Left lung (tissue), 10 donors: ENCODE results near the gene ATXN3L. TPM values are rescaled to one million over a fixed set of nuclear protein-coding genes. Genes with fewer than 3 reads are reported as not detected.

Source experiments
- ATAC-seq: fragments of 200-7000 bp; cut with Tn5 transposase; one replicate; pipeline ENCODE4 v1.9.1; 2020; ENCODE audit warnings: moderate library complexity
- DNase-seq, 4 donors: peaks; one replicate each; pipeline ENCODE4 v3.0.0-alpha.2; 2013 to 2020
- H3K27ac ChIP-seq, 2 donors: fragments of 200-600 bp; sonication (generic) in 1 of 2; one replicate each; pipeline versions ENCODE4 v1.5.0 to v1.8.0; 2020 to 2021
- H3K27me3 ChIP-seq, 2 donors: fragments of 200-600 bp; sonication (generic) in 1 of 2; one replicate each; pipeline versions ENCODE4 v1.5.0 to v1.8.0; 2020 to 2021
- H3K36me3 ChIP-seq, 2 donors: fragments of 200-600 bp; sonication (generic) in 1 of 2; one replicate each; pipeline versions ENCODE4 v1.5.0 to v1.8.0; 2020 to 2021
- H3K4me1 ChIP-seq, 2 donors: fragments of 200-600 bp; one replicate each; pipeline ENCODE4 v1.8.0; 2021
- H3K4me3 ChIP-seq, 2 donors: fragments of 200-600 bp; sonication (generic) in 1 of 2; one replicate each; pipeline versions ENCODE4 v1.5.0 to v1.8.0; 2020 to 2021; ENCODE audit warnings: mild to moderate bottlenecking in 1 of 2
- H3K9me3 ChIP-seq, 2 donors: fragments of 200-600 bp; sonication (generic) in 1 of 2; one replicate each; pipeline versions ENCODE4 v1.5.0 to v1.8.0; 2020 to 2021
- intact Hi-C, 2 donors: fragments of 100-400 bp; cut with DNase I; formaldehyde crosslinking; loops; one replicate each; pipeline versions ENCODE4 v1.11.2 to v1.14.2; 2022
- polyA plus RNA-seq, 6 donors: library from polyadenylated mRNA; unstranded; fragments of 120-200 nt; gene quantifications; one replicate each; pipeline ENCODE4 v1.2.1, GENCODE V29; 2013; ENCODE audit not compliant: insufficient read length in 6 of 6
- total RNA-seq, 2 donors: library from RNA; stranded (reverse); fragmentation: NEBNext Ultra II Directional; extraction: Animal tissue kit (Norgen Biotek cat#: 25700); gene quantifications; one replicate each; pipeline ENCODE4 v1.2.1, GENCODE V29; 2021
- TF ChIP-seq, protein P1 (sequence below), 2 donors: fragments of 200-600 bp; sonication (generic) in 1 of 2; IDR thresholded peaks; one replicate each; pipeline versions ENCODE4 v1.5.0 to v1.8.0; 2021; ENCODE audit warnings: antibody characterized with exemption in 2 of 2
- donor health status: DM: no; HTN: yes; CAD: no.
- donor health status: DM: no; HTN: no; CAD: no.

ATXN3L gene
- total and polyA plus RNA-seq, 8 donors = not detected

GRCh38 chrX:13283512-13283911, 36.3 kb downstream of the ATXN3L start:
- no peak for ATAC-seq
- no peak overlapping the region for H3K27ac ChIP-seq
- intact Hi-C loops = no loop called here

DNA sequence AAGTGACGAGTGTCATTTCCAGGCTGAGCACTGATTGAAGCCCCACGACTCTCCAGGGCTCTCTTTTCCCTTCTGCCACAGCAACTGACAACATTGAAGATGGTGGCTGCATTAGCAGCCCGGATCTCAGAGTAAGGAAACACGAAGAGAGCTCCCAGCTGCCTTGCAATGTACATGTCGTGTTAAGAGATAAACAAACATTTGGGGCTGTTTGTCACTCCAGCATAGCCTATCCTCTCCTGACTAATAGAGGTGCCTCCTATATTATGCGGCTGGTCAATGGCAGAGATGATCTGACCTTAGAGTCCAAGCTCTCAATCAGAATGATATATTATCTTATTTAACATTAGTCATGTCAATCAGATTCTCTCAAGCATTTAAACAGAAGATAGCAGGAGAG, 38.6 kb downstream of the ATXN3L start:
- intact Hi-C loops = no loop called here
- no peak overlapping the region for H3K4me3 ChIP-seq
- no peak for DNase-seq
- no peaks in the 10 kb centered on the region for H3K36me3 ChIP-seq
- H3K4me1 ChIP-seq = no peaks in the 10 kb centered on the region
- TF ChIP-seq, protein P1, sequence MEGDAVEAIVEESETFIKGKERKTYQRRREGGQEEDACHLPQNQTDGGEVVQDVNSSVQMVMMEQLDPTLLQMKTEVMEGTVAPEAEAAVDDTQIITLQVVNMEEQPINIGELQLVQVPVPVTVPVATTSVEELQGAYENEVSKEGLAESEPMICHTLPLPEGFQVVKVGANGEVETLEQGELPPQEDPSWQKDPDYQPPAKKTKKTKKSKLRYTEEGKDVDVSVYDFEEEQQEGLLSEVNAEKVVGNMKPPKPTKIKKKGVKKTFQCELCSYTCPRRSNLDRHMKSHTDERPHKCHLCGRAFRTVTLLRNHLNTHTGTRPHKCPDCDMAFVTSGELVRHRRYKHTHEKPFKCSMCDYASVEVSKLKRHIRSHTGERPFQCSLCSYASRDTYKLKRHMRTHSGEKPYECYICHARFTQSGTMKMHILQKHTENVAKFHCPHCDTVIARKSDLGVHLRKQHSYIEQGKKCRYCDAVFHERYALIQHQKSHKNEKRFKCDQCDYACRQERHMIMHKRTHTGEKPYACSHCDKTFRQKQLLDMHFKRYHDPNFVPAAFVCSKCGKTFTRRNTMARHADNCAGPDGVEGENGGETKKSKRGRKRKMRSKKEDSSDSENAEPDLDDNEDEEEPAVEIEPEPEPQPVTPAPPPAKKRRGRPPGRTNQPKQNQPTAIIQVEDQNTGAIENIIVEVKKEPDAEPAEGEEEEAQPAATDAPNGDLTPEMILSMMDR (IDR thresholded peaks at IDR 0.05) = no peak
- H3K27me3 ChIP-seq = no peaks in the 10 kb centered on the region
- ATAC-seq = no peak
- no peak overlapping the region for H3K27ac ChIP-seq
- no peaks in the 10 kb centered on the region for H3K9me3 ChIP-seq

More at GRCh38 chrX:13283512-13283911, 36.3 kb downstream of the ATXN3L start:
- Histone ChIP-seq H3K36me3 (no peaks in the 10 kb centered on the region), H3K9me3 (no peaks in the 10 kb centered on the region), H3K4me3 (no peak overlapping the region), H3K27me3 (no peaks in the 10 kb centered on the region), H3K4me1 (no peaks in the 10 kb centered on the region)
- TF ChIP-seq, protein P1 (IDR thresholded peaks at IDR 0.05) = no peak
- DNase-seq = no peak

- intact Hi-C loops = no loop called here
- H3K36me3 ChIP-seq = no peaks in the 10 kb centered on the region
- no peak overlapping the region for H3K4me3 ChIP-seq
- H3K4me1 ChIP-seq = no peaks in the 10 kb centered on the region
- H3K27ac ChIP-seq = no peak overlapping the region
- DNase-seq = no peak
- H3K9me3 ChIP-seq = no peaks in the 10 kb centered on the region
- no peak for ATAC-seq
- no peaks in the 10 kb centered on the region for H3K27me3 ChIP-seq
- TF ChIP-seq, protein P1 (IDR thresholded peaks at IDR 0.05) = no peak
Measured at GRCh38 chrX:13279279-13280018, 40.4 kb downstream of the ATXN3L start.

DNA sequence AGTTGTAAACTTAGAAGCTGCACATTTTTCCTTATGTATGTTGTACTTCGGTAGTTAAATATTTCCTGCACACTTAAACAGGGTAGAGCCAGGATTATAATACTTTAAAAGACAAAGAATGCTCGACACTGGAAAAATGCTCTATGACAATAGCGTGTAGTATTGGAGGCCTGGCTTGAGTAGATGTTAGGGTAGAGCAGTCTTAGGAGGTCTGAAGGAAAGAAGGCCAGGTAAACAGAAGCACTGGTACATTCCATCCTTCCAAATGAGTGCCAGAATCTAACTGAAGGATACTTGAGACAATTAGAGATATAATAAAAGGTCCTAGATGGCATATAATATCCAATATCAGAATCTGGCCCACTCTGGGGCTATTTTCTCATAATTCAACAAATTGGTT, 42.3 kb downstream of the ATXN3L start:
- no peaks in the 10 kb centered on the region for H3K4me1 ChIP-seq
- DNase-seq = no peak
- H3K27me3 ChIP-seq = no peaks in the 10 kb centered on the region
- H3K9me3 ChIP-seq = no peaks in the 10 kb centered on the region
- no peak overlapping the region for H3K27ac ChIP-seq
- H3K36me3 ChIP-seq = no peaks in the 10 kb centered on the region
- intact Hi-C loops = no loop called here
- peak; percentile 36 for ATAC-seq
- no peak overlapping the region for H3K4me3 ChIP-seq
- TF ChIP-seq, protein P1 (IDR thresholded peaks at IDR 0.05) = no peak

DNA sequence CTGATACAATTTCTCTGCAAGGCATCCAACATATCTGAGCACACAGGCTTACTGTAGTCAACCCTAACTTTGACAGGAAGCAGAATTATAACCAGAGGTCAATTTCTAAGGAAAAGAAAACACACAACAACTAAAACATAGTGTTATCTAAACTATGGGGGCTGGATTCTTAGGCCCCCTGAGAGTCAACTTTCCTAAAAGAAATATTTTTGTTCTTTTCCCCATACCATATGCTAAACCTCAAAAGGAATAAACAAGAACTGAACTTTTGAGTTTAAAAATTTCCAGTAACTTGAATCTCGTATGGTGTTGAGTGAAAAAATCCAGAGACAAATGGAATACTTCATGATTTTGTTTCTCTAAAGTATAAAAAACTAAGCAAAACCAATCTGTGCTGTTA, 42.9 kb downstream of the ATXN3L start:
- Histone ChIP-seq H3K27ac (no peak overlapping the region), H3K36me3 (no peaks in the 10 kb centered on the region), H3K27me3 (no peaks in the 10 kb centered on the region), H3K4me3 (no peak overlapping the region), H3K4me1 (no peaks in the 10 kb centered on the region), H3K9me3 (no peaks in the 10 kb centered on the region)
- intact Hi-C loops = no loop called here
- no peak for ATAC-seq
- peak in 2 of 4 donors; percentile 7 to 16 for DNase-seq
- TF ChIP-seq, protein P1 (IDR thresholded peaks at IDR 0.05) = no peak
